ENCODE data around the gene HRH3. TPM values are rescaled to one million over a fixed set of nuclear protein-coding genes. Genes with fewer than 3 reads are reported as not detected.

HRH3 gene
- total RNA-seq, 4 donors from 2014 or later, result not detected

DNA sequence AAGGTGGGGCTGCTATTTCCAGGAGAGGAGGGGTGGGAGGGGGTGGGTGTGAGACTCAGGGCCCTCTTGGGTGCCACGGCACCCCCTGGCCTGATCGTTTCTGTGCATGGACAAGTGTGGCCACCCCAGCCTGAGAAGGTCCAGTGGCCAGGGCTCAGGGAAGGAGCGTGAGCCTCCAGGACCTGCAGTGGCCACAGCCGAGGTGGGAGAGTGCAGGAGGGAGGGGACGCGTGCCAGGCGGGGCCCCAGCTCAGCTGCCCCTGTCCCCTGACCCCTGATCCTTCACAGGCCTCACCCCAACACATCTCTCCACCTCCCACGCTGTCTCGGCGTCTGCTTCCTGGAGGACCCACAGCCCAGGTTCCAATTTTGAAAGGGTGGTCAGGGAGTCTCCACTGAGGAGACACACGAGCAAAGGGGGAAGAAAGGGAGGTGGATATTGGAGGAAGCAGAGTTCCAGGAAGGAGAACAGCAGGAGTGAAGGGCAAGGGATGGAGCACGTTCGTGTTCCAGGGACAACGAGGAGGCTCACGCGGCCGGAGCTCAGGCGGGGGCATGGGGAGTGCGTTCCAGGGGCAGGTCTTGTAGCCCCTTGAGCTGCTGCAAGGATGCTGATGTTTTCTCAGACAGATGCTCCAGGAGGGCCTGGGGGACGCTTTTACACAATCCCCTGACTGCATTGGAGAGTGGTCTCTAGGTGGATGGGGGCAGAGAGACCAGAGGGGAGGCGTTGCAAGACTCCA lies 4.2 kb upstream of the HRH3 start:
- no peak for TF ChIP-seq CTCF (IDR thresholded peaks at IDR 0.05; ENCODE audit: low read depth)

DNA sequence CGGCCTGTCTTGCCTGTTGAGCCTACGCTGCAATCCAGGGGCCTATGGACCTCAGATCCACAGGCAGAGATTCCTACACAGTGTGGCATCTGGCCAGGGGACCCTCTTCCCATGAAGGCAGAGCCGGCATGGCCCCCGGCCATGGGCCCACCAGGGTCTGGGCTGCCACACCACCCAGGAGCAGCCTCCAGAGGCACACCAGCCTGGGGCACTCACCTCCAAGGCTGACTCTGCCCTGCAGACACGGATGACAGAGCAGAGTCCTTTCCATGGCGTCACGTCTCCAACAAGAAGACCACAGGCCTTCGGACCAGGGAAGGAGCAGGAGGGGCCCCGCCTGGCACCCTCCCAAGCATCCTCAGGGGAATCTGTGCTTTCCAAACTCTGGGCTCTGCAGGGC lies 3.5 kb upstream of the HRH3 start:
- TF ChIP-seq CTCF (IDR thresholded peaks at IDR 0.05; ENCODE audit: low read depth), result no peak

- TF ChIP-seq CTCF (IDR thresholded peaks at IDR 0.05; ENCODE audit: low read depth), result no peak
Measured at GRCh38 chr20:62222972-62223371, 2.9 kb upstream of the HRH3 start.

DNA sequence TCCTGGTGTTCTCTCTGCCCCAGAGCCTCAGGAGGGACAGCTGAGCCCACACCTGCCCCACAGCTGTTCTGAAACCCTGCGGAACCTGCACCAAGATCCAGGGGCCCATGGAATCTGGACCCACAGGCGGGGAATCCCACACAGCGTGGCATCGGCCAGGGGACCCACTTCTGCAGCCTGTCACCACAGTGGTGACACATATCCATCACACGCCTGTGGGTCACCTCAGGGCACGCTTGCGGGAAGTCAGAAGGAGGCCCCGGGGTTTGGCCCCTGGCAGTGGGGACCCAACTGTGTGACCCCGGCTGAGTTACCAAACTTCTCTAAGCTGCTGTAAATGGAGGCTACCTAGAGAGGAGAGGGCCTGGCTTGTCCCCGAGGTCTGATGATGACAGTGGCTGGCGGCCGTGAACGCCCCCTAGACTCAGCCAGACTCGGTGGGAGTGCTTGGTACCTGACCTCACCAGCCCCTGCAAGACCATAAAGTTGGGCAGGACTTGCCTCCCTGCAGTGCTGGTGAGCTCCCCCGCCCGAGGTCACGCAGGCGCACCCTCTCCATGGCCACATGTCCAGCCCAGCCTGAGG lies 2.3 kb upstream of the HRH3 start:
- TF ChIP-seq CTCF (IDR thresholded peaks at IDR 0.05; ENCODE audit: low read depth), result no peak

GRCh38 chr20:62220666-62221568 lies 839 bp upstream of the HRH3 start:
- no peak for TF ChIP-seq CTCF (IDR thresholded peaks at IDR 0.05; ENCODE audit: low read depth)

DNA sequence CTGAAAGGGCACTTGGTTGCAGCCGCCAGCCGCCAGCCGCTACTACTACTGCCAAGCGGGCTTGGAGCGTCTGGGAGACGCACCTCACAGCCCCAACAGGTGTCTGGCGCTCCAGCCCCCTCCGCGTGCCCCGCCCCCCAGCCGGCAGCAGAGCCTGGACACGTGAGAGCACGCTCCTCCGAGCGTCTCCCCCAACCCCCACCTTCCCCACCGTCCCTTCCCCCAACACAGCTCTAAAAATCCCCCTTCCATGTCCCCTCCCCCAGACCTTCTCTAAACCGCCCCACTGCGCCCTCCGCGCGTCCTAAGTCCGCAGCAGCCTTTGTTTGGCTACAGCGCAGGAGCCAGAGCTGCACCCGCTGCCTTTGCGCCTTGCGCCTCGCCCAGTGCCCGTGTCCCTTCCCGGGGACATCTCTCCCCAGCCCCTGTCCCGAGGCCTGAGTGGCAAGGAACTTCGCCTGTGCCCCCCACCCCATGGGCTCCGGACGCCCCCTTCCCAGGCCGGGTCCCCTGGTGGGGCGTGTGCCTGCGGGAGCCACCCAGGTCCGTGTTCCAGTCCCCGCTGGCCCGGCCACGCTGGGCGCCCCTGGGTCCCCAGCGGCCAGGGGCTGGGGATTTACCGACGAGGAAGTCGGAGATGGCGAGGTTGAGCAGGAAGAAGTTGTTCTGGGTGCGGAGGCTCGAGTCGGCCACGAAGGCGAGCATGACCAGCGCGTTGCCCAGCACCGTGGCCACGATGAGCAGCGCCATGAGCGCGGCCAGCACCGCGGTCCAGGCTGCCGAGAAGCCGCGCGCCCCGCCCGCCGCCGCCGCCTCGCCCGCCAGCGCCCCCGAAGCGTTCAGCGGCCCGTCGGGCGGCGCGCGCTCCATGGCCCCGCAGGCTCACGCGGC lies 732 bp downstream of the HRH3 start:
- no peak for TF ChIP-seq CTCF (IDR thresholded peaks at IDR 0.05; ENCODE audit: low read depth)

Data from subcutaneous adipose tissue (tissue), 4 donors.